H1 (cell line): ENCODE results near the gene RPUSD1.

ENCODE experiments used
- CTCF ChIP-seq, 3 experiments: IDR thresholded peaks; 1 replicate in 2 of 3; 2 replicates in 1 of 3; pipeline versions ENCODE4 v1.5.1 to v1.6.1; 2011; ENCODE audit warnings: low read length in 3 of 3, mild to moderate bottlenecking in 3 of 3, inconsistent platforms in 2 of 3, low read depth in 1 of 3, moderate library complexity in 1 of 3; ENCODE audit not compliant: insufficient read depth in 1 of 3; ENCODE audit errors: control extremely low read depth in 1 of 3
- EP300 ChIP-seq, 2 experiments: IDR thresholded peaks; 1 replicate in 1 of 2; 2 replicates in 1 of 2; pipeline ENCODE4 v1.6.1; 2011 to 2012; ENCODE audit warnings: low read depth in 2 of 2, low read length in 2 of 2, mild to moderate bottlenecking in 2 of 2, borderline replicate concordance in 1 of 2, inconsistent platforms in 1 of 2, moderate library complexity in 1 of 2
- EZH2 ChIP-seq: fragments of 200-600 bp; sonication (generic); IDR thresholded peaks from 2 replicates; pipeline ENCODE4 v1.7.1; 2012; ENCODE audit warnings: low read depth, mild to moderate bottlenecking, moderate library complexity, low read length, inconsistent platforms; ENCODE audit not compliant: severe bottlenecking
- GABPA ChIP-seq: IDR thresholded peaks from 2 replicates; pipeline ENCODE4 v1.6.1; 2011; ENCODE audit warnings: mild to moderate bottlenecking, low read length, moderate library complexity, borderline replicate concordance; ENCODE audit not compliant: insufficient read depth
- JUN ChIP-seq: IDR thresholded peaks from 2 replicates; pipeline ENCODE4 v1.6.1; 2011; ENCODE audit warnings: low read depth, mild to moderate bottlenecking, improper control_type of control experiment, low read length
- POLR2A ChIP-seq, 2 experiments: IDR thresholded peaks; 1 replicate in 1 of 2; 2 replicates in 1 of 2; pipeline ENCODE4 v1.6.1; 2011; ENCODE audit warnings: low read depth in 2 of 2, low read length in 2 of 2, mild to moderate bottlenecking in 2 of 2; ENCODE audit errors: control extremely low read depth in 1 of 2
- POLR2AphosphoS5 ChIP-seq: IDR thresholded peaks from 2 replicates; pipeline ENCODE4 v1.6.1; 2011; ENCODE audit warnings: low read depth, low read length
- RBBP5 ChIP-seq: IDR thresholded peaks from 2 replicates; pipeline ENCODE4 v1.7.1; 2012; ENCODE audit warnings: low read depth, mild to moderate bottlenecking, inconsistent platforms, low read length, moderate library complexity, borderline replicate concordance
- RFX5 ChIP-seq: IDR thresholded peaks from 2 replicates; pipeline ENCODE4 v1.6.1; 2011; ENCODE audit warnings: low read depth, low read length, improper control_type of control experiment, borderline replicate concordance
- RXRA ChIP-seq: IDR thresholded peaks from 2 replicates; pipeline ENCODE4 v1.6.1; 2011; ENCODE audit warnings: low read depth, mild to moderate bottlenecking, low read length, moderate library complexity; ENCODE audit not compliant: insufficient read depth
- SP2 ChIP-seq: IDR thresholded peaks from 2 replicates; pipeline ENCODE4 v1.6.1; 2012; ENCODE audit warnings: mild to moderate bottlenecking, low read length, inconsistent platforms
- TAF1 ChIP-seq: IDR thresholded peaks from 2 replicates; pipeline ENCODE4 v1.6.1; 2011; ENCODE audit warnings: mild to moderate bottlenecking, low read depth, low read length
- TAF7 ChIP-seq: optimal IDR thresholded peaks from 2 replicates; pipeline ENCODE3; 2011; ENCODE audit warnings: low read depth, mild to moderate bottlenecking, inconsistent platforms, low read length, moderate library complexity, borderline replicate concordance
- TEAD4 ChIP-seq: IDR thresholded peaks from 2 replicates; pipeline ENCODE4 v1.6.1; 2012; ENCODE audit warnings: low read depth, low read length, inconsistent platforms, mixed read lengths

DNA sequence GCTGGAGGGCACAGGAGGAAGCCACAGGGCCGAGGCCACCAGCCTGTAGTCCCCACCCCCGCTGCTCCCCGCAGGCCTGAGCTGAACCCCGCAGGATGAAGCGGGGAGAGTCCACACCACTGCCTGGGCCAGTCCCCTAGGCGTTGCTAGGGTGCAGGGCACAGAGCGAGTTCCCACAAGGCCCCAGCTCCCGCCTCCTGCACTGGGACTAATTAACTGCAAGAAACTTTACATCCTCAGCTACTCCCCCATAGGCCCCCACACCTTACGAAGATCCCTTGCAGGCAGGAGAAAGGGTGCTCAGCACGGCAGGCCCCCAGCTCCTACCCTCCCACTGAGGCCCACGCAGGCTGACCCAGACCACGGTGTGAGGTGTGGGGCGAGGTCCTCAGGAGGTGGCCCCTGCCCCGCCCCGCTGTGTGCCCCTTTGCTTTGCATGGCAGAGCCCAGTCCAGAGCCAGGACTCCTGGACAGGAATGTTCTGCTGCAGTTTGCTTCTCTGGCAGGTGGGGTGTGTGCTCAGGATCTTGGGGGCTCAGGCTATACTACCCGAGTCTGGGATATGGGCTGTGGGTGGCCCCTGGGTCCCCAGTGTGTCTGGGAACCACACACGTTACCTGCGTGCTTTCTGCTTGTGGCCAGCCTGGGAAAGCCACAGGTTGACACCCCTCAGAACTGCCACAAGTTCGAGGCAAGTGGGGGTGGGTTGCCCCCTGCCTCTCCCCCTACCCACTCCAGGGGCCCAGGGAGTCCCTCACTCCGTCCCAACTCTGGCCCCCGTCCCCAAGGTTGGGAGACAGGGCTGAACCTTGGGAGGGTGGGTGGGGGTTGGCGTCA, 11.1 kb upstream of the RPUSD1 start:
- TF ChIP-seq TAF1: no peak
- TF ChIP-seq GABPA: no peak
- no peak for TF ChIP-seq CTCF (IDR thresholded peaks at IDR 0.05; ENCODE audit: control extremely low read depth in 1 of 3, insufficient read depth in 1 of 3, low read depth in 1 of 3, low read length in 3 of 3)
- no peak for TF ChIP-seq POLR2A (IDR thresholded peaks at IDR 0.05; ENCODE audit: control extremely low read depth in 1 of 2, low read depth in 2 of 2, low read length in 2 of 2)
- no peak for TF ChIP-seq EZH2
- TF ChIP-seq POLR2AphosphoS5: no peak
- TF ChIP-seq TEAD4: no peak
- TF ChIP-seq RFX5: no peak
- no peak for TF ChIP-seq RXRA
- no peak for TF ChIP-seq JUN
- no peak for TF ChIP-seq RBBP5
- TF ChIP-seq SP2: no peak
- no peak for TF ChIP-seq EP300 (IDR thresholded peaks at IDR 0.05; ENCODE audit: borderline replicate concordance in 1 of 2, low read depth in 2 of 2, low read length in 2 of 2)
- TF ChIP-seq TAF7: no peak
